Neural progenitor cell (in vitro differentiated cells): Measurements from ENCODE around the gene LRRC46.

ENCODE experiments used
- CTCF ChIP-seq: fragments of 200-600 bp; sonication (generic); IDR thresholded peaks from 2 replicates; pipeline ENCODE4 v1.5.1; 2017; ENCODE audit warnings: antibody characterized with exemption, mild to moderate bottlenecking
- EZH2 ChIP-seq: fragments of 200-600 bp; sonication (generic); IDR thresholded peaks from 2 replicates; pipeline ENCODE4 v1.6.1; 2017; ENCODE audit warnings: antibody characterized with exemption, mild to moderate bottlenecking, moderate library complexity

DNA sequence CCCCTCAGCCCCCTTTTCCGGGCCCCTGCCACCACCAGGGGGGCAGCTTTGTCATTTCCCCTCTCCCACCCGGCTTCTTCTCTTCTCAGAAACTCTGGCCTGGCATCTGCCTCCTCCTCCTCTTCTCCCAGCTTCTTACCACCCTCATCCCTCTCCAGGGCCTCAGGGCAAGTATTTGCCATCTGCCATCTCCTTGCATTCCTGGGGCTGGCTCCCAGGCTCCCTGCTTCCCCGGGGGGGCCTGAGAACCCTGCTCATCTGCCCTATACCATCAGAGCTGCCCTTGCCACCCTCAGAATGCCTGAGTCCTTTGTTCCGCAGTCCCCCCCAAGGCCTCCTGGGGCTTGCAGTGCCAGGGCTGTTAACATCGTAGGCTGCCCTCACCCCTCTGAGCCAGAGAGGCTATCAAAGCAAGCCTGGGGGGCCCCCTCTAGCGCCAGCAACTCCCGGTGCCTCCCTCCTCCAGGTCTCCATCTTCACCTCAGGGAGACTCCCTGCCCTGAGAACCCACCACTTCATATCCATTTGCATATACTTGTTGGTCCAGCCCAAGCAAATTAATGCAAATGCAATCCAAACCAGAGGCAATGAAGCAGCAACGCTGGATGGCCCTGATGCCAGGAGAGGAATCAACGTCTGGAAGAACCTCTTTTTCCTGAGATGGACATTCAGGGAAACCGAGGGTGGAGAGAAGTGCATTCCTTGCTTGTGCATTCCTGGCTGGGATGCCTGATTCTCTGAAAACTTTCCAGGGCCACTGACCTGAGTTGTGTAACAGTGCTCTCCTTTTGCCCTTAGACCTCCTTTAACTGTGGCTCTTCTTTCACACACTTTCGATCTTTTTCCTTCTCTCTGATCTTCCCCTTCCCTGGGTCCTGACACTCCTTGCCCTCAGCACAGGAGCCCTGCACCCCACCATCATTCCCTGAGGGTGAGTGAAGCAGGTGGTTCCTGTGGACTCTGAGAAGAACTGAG lies 43.8 kb downstream of the LRRC46 start:
- TF ChIP-seq CTCF = no peak
- no peak for TF ChIP-seq EZH2
